K562 (cell line): ENCODE results near the gene ERN1. TPM values are rescaled to one million over a fixed set of nuclear protein-coding genes. Genes with fewer than 3 reads are reported as not detected.

Experiments used
- ATAC-seq: fragments of 200-7000 bp; cut with Tn5 transposase; 3 replicates; pipeline ENCODE4 v1.9.1; 2020; ENCODE audit warnings: moderate library complexity
- BruUV-seq: library from RNA; stranded (reverse); fragments of 400-500 nt; replicated peaks from 2 replicates; lab custom pipeline; 2021; lab: Mats Ljungman, UMichigan
- CTCF ChIA-PET: fragments of 300-600 bp; formaldehyde crosslinking; extraction: SDS; loops from one replicate; lab custom pipeline; 2021; ENCODE audit warnings: low intra/inter-chr PET ratio; lab: Yijun Ruan, JAX
- POLR2A ChIA-PET: fragments of 300-600, 350-650 bp; sonication (Branson Sonifier 250); formaldehyde crosslinking; extraction: SDS; loops from one replicate; lab custom pipeline; 2021; ENCODE audit warnings: antibody characterized with exemption, inconsistent platforms; lab: Yijun Ruan, JAX
- DNase-seq, 4 experiments: peaks; one replicate each; pipeline versions ENCODE4 v3.0.0 to v3.0.0-alpha.2; 2011 to 2018; ENCODE audit warnings: low spot score in 3 of 4, mixed read lengths in 3 of 4; ENCODE audit errors: extremely low read depth in 1 of 4
- FAIRE-seq: peaks from 2 replicates; lab custom pipeline; 2011; peaks lifted over from hg19 to GRCh38; lab: Jason Lieb, UNC
- H2AFZ ChIP-seq: 2 replicates; pipeline ENCODE4 v1.6.0; 2011; ENCODE audit warnings: low read depth, low read length, control low read depth, inconsistent platforms
- H3K27ac ChIP-seq: fragments of 200-600 bp; 3 replicates; pipeline ENCODE4 v1.8.0; 2011; ENCODE audit warnings: low read depth, mild to moderate bottlenecking, control low read depth, inconsistent platforms, low read length, moderate library complexity, mixed read lengths; ENCODE audit errors: extremely low read depth
- H3K27me3 ChIP-seq, 2 experiments: fragments of 300-600 bp in 1 of 2; 2 replicates in 1 of 2; 3 replicates in 1 of 2; pipeline versions ENCODE4 v1.6.0 to v1.8.0; 2011; ENCODE audit warnings: inconsistent platforms in 2 of 2, low read length in 2 of 2, mild to moderate bottlenecking in 1 of 2, mixed read lengths in 1 of 2, moderate library complexity in 1 of 2; ENCODE audit not compliant: control insufficient read depth in 2 of 2, insufficient read depth in 2 of 2
- H3K36me3 ChIP-seq: fragments of 300-600 bp; 3 replicates; pipeline ENCODE4 v1.8.0; 2011; ENCODE audit warnings: mild to moderate bottlenecking, low read length, inconsistent platforms; ENCODE audit not compliant: control insufficient read depth, insufficient read depth
- H3K4me1 ChIP-seq, 2 experiments: fragments of 200-600 bp in 1 of 2; replicated peaks in 1 of 2; 2 replicates in 1 of 2; 3 replicates in 1 of 2; pipeline versions ENCODE4 v1.5.1 to v1.8.0; 2011; ENCODE audit warnings: inconsistent platforms in 2 of 2, low read length in 2 of 2, mild to moderate bottlenecking in 1 of 2, mixed read lengths in 1 of 2, moderate library complexity in 1 of 2; ENCODE audit not compliant: control insufficient read depth in 2 of 2, insufficient read depth in 2 of 2
- H3K4me2 ChIP-seq: 2 replicates; pipeline ENCODE4 v1.6.1; 2011; ENCODE audit warnings: low read length, control low read depth, inconsistent platforms, mixed read lengths; ENCODE audit not compliant: insufficient read depth
- H3K4me3 ChIP-seq: fragments of 200-600 bp; sonication (generic), shearing (Covaris generic); 2 replicates; pipeline ENCODE4 v1.5.1; 2016; ENCODE audit warnings: control low read depth, inconsistent platforms
- H3K79me2 ChIP-seq: fragments of 200-600 bp; 3 replicates; pipeline ENCODE4 v1.8.0; 2011; ENCODE audit warnings: low read length, inconsistent platforms; ENCODE audit not compliant: control insufficient read depth, insufficient read depth
- H3K9ac ChIP-seq, 2 experiments: 2 replicates each; pipeline versions ENCODE4 v1.6.0 to v1.6.1; 2011; ENCODE audit warnings: low read depth in 2 of 2, low read length in 2 of 2, control low read depth in 1 of 2, inconsistent platforms in 1 of 2, mild to moderate bottlenecking in 1 of 2, mixed read lengths in 1 of 2; ENCODE audit not compliant: insufficient read depth in 1 of 2
- H3K9me1 ChIP-seq: one replicate; pipeline ENCODE4 v1.6.0; 2011; ENCODE audit warnings: inconsistent platforms, mild to moderate bottlenecking, low read length, moderate library complexity; ENCODE audit not compliant: control insufficient read depth, insufficient read depth
- H3K9me3 ChIP-seq: replicated peaks from 2 replicates; pipeline ENCODE4 v1.5.1; 2011; ENCODE audit warnings: low read depth, low read length, inconsistent platforms; ENCODE audit not compliant: control insufficient read depth, insufficient read depth
- H4K20me1 ChIP-seq: replicated peaks from 2 replicates; pipeline ENCODE4 v1.6.1; 2011; ENCODE audit warnings: low read length, inconsistent platforms, mixed read lengths; ENCODE audit not compliant: control insufficient read depth, insufficient read depth
- CC2D1A ChIP-seq: fragments of 450-650 bp; IDR thresholded peaks from 2 replicates; pipeline ENCODE4 v1.6.1; 2017; ENCODE audit warnings: mild to moderate bottlenecking
- DNMT1 ChIP-seq: fragments of 450-650 bp; IDR thresholded peaks from 2 replicates; pipeline ENCODE4 v1.6.1; 2016; ENCODE audit warnings: antibody characterized with exemption, mild to moderate bottlenecking
- HDAC8 ChIP-seq: fragments of 450-650 bp; IDR thresholded peaks from 2 replicates; pipeline ENCODE4 v1.6.1; 2016; ENCODE audit warnings: mild to moderate bottlenecking, missing genetic modification characterization, moderate library complexity, missing compliant biosample characterization
- ZNF436 ChIP-seq: fragments of 250-450, 450-650 bp; sonication (Bioruptor Pico); formaldehyde crosslinking; IDR thresholded peaks from 2 replicates; pipeline ENCODE4 v1.7.0; 2020; ENCODE audit warnings: mild to moderate bottlenecking
- WGBS: fragments of 100-300 bp; shearing (Covaris generic); methylation state at CpG from one replicate; pipeline ENCODE4 v1.1.6; 2016; ENCODE audit warnings: low coverage, mixed read lengths; ENCODE audit not compliant: insufficient coverage; ENCODE audit errors: missing lambda C conversion rate; 5-methylcytosine and 5-hydroxymethylcytosine counted together
- in situ Hi-C: fragments of 300-500 bp; cut with MboI; formaldehyde crosslinking; loops from 4 replicates; pipeline ENCODE4 v1.15.0; 2018; ENCODE audit warnings: inconsistent platforms, mixed read lengths
- intact Hi-C: fragments of 100-400 bp; cut with micrococcal nuclease; formaldehyde crosslinking; loops from 2 replicates; pipeline ENCODE4 v1.14.2; 2022
- polyA plus RNA-seq, 8 experiments: library from polyadenylated mRNA; depleted of rRNA in 4 of 8; stranded (reverse) in 5 of 8; unstranded in 3 of 8; fragments of >200 nt; fragmentation: Nextera tagmentation in 2 of 8; fragmentation: Illumina TruSeq in 1 of 8; extraction: Ambion mirVana in 2 of 8; extraction: Trizol in 1 of 8; gene quantifications; 2 replicates each; pipeline versions ENCODE4 v1.2.1 to v1.2.3, GENCODE V29; 2011 to 2014; ENCODE audit warnings: inconsistent platforms in 1 of 8, missing spikeins in 1 of 8
- total RNA-seq, 7 experiments: library from RNA; depleted of rRNA in 6 of 7; stranded (reverse); fragments of >200 nt in 6 of 7; fragmentation: Illumina TruSeq in 2 of 7; extraction: Trizol in 2 of 7; gene quantifications; 2 replicates each; pipeline versions ENCODE4 v1.2.1 to v1.2.3, GENCODE V29; 2011 to 2021; ENCODE audit warnings: low replicate concordance in 1 of 7
- TF ChIP-seq, protein P1 (sequence below): fragments of 250-450 bp; sonication (Bioruptor Pico); IDR thresholded peaks from 2 replicates; pipeline ENCODE4 v1.4.0; 2020; ENCODE audit warnings: mild to moderate bottlenecking, moderate library complexity

ERN1 gene
- total and polyA plus RNA-seq, 9 of the 15 experiments (the other 6 are each of a cell fraction or from before 2014, with no cell fraction given) = 2.1 to 22.5 (median 7.3) TPM

DNA sequence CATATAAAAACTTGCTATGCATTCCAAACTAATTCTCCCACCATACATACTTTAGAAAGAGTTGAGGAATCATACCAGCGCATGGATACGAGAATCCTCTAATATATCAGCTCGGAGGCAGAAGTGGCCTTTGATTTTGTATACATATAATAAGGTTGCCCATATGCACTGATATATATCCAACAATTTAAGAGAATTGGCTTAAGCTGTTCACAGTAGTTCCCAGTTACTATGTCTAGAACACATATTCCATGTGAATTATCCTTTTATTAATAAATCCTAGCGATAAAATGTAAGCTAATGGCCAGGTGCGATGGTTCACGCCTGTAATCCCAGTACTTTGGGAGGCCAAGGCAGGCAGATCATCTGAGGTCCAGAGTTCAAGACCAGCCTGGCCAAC lies 19.3 kb upstream of the ERN1 start:
- Histone ChIP-seq H3K9me3 (no peaks in the 10 kb centered on the region), H3K4me1 (peaks cover 9 to 22% of the 10 kb centered on the region in 2 experiments; a peak in 4 of 5 replicates), H3K79me2 (peaks cover 25% of the 10 kb centered on the region), H3K4me2 (no peak overlapping the region), H3K9me1 (no peaks in the 10 kb centered on the region), H2AFZ (no peak overlapping the region), H3K27me3 (no peaks in the 10 kb centered on the region), H3K4me3 (no peak overlapping the region), H3K36me3 (peaks cover 77% of the 10 kb centered on the region), H4K20me1 (no peaks in the 10 kb centered on the region), H3K9ac (no peak overlapping the region), H3K27ac (no peak overlapping the region)
- FAIRE-seq = no peak
- TF ChIP-seq, protein P1, sequence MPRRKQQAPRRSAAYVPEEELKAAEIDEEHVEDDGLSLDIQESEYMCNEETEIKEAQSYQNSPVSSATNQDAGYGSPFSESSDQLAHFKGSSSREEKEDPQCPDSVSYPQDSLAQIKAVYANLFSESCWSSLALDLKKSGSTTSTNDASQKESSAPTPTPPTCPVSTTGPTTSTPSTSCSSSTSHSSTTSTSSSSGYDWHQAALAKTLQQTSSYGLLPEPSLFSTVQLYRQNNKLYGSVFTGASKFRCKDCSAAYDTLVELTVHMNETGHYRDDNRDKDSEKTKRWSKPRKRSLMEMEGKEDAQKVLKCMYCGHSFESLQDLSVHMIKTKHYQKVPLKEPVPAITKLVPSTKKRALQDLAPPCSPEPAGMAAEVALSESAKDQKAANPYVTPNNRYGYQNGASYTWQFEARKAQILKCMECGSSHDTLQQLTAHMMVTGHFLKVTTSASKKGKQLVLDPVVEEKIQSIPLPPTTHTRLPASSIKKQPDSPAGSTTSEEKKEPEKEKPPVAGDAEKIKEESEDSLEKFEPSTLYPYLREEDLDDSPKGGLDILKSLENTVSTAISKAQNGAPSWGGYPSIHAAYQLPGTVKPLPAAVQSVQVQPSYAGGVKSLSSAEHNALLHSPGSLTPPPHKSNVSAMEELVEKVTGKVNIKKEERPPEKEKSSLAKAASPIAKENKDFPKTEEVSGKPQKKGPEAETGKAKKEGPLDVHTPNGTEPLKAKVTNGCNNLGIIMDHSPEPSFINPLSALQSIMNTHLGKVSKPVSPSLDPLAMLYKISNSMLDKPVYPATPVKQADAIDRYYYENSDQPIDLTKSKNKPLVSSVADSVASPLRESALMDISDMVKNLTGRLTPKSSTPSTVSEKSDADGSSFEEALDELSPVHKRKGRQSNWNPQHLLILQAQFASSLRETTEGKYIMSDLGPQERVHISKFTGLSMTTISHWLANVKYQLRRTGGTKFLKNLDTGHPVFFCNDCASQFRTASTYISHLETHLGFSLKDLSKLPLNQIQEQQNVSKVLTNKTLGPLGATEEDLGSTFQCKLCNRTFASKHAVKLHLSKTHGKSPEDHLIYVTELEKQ = no peak
- TF ChIP-seq DNMT1 = no peak
- TF ChIP-seq CC2D1A = no peak
- TF ChIP-seq HDAC8 (tag) = no peak
- TF ChIP-seq ZNF436 (CRISPR knock-in tag) = no peak
- DNase-seq = no peak
- CTCF ChIA-PET = no interaction called here
- intact Hi-C loops = loop anchor here (5.0 to 10.0 kb wide), 2 partner anchors 113 to 374 kb away; partner anchors contain the start of genes CCDC47, DDX42 and TEX2
- 94% methylated on average over 6 of the region's 6 CpGs for WGBS
- in situ Hi-C loops = no loop called here
- POLR2A ChIA-PET = interaction anchor here (0.6 to 2.0 kb wide), 8 partner anchors 16 to 1510 kb away, joined by 3 to 6 read pairs (median 3); no protein-coding TSS in a partner anchor
- no TSS peak for BruUV-seq
- no peak for ATAC-seq
